Right lobe of liver (tissue), 4 donors: ENCODE measurements around the gene WNT16.

ENCODE experiments used
- POLR2A ChIP-seq: fragments of 450-650 bp; IDR thresholded peaks from one replicate; pipeline ENCODE4 v1.6.1; 2017; ENCODE audit warnings: antibody characterized with exemption, mild to moderate bottlenecking
- TF ChIP-seq, protein P1 (sequence below), 4 donors: fragments of 200-600 bp in 3 of 4; fragments of 450-650 bp in 1 of 4; IDR thresholded peaks; one replicate each; pipeline versions ENCODE4 v1.5.1 to v1.8.0; 2016 to 2022; ENCODE audit warnings: antibody characterized with exemption in 4 of 4, mild to moderate bottlenecking in 2 of 4
- donor health status: DM: no; HTN: no; CAD: no.
- donor health status: DM: no; HTN: no; CAD: no.
- donor health status: DM: no; HTN: yes; CAD: no.

DNA sequence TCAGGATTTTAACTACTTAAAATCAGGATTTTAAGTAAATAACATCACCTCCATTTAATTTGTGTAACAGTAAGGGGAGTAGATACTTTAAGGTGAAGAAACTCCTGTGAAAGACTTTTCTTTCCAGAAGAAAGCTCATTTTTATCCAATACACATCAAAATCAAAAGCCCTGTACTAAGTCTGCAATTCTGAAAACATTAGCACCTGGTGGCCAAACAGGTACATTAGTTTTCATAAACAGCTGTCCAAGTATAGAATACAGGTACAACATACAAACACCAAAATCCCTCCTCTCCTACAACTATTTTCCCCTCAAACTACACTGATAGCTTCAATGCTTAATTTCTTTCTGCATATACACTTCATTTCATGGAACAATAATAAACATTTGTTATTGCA, 44.4 kb downstream of the WNT16 start:
- TF ChIP-seq, protein P1, sequence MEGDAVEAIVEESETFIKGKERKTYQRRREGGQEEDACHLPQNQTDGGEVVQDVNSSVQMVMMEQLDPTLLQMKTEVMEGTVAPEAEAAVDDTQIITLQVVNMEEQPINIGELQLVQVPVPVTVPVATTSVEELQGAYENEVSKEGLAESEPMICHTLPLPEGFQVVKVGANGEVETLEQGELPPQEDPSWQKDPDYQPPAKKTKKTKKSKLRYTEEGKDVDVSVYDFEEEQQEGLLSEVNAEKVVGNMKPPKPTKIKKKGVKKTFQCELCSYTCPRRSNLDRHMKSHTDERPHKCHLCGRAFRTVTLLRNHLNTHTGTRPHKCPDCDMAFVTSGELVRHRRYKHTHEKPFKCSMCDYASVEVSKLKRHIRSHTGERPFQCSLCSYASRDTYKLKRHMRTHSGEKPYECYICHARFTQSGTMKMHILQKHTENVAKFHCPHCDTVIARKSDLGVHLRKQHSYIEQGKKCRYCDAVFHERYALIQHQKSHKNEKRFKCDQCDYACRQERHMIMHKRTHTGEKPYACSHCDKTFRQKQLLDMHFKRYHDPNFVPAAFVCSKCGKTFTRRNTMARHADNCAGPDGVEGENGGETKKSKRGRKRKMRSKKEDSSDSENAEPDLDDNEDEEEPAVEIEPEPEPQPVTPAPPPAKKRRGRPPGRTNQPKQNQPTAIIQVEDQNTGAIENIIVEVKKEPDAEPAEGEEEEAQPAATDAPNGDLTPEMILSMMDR (IDR thresholded peaks at IDR 0.05) = no peak
- no peak for TF ChIP-seq POLR2A
